Measurements from ENCODE around the gene C16orf86.
"Not testable (repeated sequence)": the region's sequence is repeated elsewhere in the genome, so short reads cannot be mapped to it uniquely, and the experiment has no call there.

The C16orf86 gene

DNA sequence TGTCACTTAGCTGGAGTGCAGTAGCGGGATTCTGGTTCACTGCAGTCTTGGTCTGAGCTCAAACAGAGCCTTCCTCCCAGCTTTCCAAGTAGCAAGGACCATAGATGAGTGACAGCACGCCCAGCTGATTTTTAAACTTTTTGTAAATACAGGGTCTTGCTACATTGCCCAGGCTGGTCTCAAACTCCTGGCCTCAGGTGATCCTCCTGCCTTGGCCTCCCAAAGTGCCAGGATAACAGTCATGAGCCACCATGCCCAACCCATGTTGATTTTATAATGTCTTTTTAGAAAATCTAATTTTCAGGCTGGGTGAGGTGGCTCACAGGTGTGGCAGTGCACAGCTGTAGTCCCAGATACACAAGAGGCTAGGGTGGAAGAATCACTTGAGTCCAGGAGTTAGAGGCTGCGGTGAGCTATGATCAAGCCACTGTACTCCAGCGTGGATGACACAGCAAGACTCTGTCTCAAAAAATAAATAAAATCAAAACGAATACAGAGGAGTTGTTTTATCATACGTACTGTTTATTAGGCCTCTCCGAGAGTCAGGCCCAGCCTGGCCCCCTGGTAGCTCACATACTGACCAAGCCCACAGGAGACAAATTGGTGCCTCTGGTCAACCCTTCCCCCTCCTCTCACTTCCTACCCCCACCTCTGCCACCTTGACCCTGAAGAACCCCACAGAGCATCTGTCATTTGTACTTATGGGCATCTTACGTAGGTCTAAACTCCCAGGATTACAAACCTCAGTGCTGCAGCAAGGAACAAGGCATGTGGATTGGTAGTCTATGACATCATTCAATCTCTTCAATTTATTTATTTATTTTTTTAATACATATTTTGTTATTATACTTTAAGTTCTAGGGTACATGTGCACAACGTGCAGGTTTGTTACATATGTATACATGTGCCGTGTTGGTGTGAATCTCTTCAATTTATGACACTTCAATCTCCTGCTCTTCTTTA lies 13.6 kb downstream of the C16orf86 start:
- H3K27ac ChIP-seq (ENCODE audit: insufficient read depth in 1 of 2, low read depth in 1 of 2, low read length in 2 of 2, poor library complexity in 1 of 2, severe bottlenecking in 2 of 2): no peak overlapping the region
- DNase-seq: no peak
- H3K4me3 ChIP-seq (ENCODE audit: control insufficient read depth in 1 of 7, extremely low read depth in 1 of 7, insufficient read depth in 4 of 7, low read depth in 2 of 7, low read length in 6 of 7): no peak overlapping the region
- ChIA-PET POLR2A (no interaction called here), CTCF (interaction anchor here (1.4 to 3.9 kb wide), 3 partner anchors 7 to 187 kb away, joined by 3 to 15 read pairs (median 6); no protein-coding TSS in a partner anchor)
- H3K9me3 ChIP-seq (ENCODE audit: control extremely low read depth in 1 of 5, control insufficient read depth in 4 of 5, insufficient read depth in 2 of 5, low read depth in 1 of 5, low read length in 4 of 5): no peaks in the 10 kb centered on the region
- WGBS (ENCODE audit: insufficient coverage): 100% methylated on average over 4 of the region's 10 CpGs
- H3K4me1 ChIP-seq (ENCODE audit: control extremely low read depth in 1 of 4, control insufficient read depth in 4 of 4, insufficient read depth in 4 of 4, low read length in 3 of 4): peaks cover 0 to 3% (median 1%) of the 10 kb centered on the region in 4 experiments
- H3K36me3 ChIP-seq (ENCODE audit: control insufficient read depth in 4 of 4, insufficient read depth in 4 of 4, low read length in 3 of 4): peaks cover 6 to 33% (median 22%) of the 10 kb centered on the region in 4 experiments
- H3K27me3 ChIP-seq (replicated peaks in 2 of 5; ENCODE audit: control insufficient read depth in 4 of 5, insufficient read depth in 5 of 5, low read length in 4 of 5): no peaks in the 10 kb centered on the region

DNA sequence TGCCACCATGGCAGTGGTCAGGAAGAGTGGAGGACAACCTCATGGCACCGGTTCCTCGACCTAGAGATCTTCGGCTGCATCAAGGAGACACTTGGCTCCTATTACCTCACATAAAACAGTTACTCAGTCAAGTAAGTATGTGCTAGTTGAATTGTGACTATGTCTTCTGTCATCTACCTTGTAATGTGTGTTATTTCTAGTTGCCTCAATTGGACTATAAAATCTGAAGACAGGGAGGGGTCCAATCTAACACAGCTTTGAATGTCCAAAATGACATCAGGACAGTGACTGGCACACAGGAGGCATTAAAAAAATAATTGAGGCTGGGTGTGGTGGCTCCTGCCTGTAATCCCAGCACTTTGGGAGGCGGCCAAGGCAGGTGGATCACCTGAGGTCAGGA lies 17.2 kb downstream of the C16orf86 start:
- Histone ChIP-seq H3K27me3 (replicated peaks in 2 of 5; ENCODE audit: control insufficient read depth in 4 of 5, insufficient read depth in 5 of 5, low read length in 4 of 5) (no peaks in the 10 kb centered on the region), H3K36me3 (ENCODE audit: control insufficient read depth in 4 of 4, insufficient read depth in 4 of 4, low read length in 3 of 4) (peaks cover 6 to 32% (median 25%) of the 10 kb centered on the region in 4 experiments), H3K4me1 (ENCODE audit: control extremely low read depth in 1 of 4, control insufficient read depth in 4 of 4, insufficient read depth in 4 of 4, low read length in 3 of 4) (no peaks in the 10 kb centered on the region), H3K9me3 (ENCODE audit: control extremely low read depth in 1 of 5, control insufficient read depth in 4 of 5, insufficient read depth in 2 of 5, low read depth in 1 of 5, low read length in 4 of 5) (no peaks in the 10 kb centered on the region), H3K4me3 (ENCODE audit: control insufficient read depth in 1 of 7, extremely low read depth in 1 of 7, insufficient read depth in 4 of 7, low read depth in 2 of 7, low read length in 6 of 7) (no peak overlapping the region), H3K27ac (ENCODE audit: insufficient read depth in 1 of 2, low read depth in 1 of 2, low read length in 2 of 2, poor library complexity in 1 of 2, severe bottlenecking in 2 of 2) (no peak overlapping the region)
- CTCF ChIA-PET: interaction anchor here (0.7 to 3.9 kb wide), 3 partner anchors 11 to 181 kb away, joined by 3 to 15 read pairs (median 3); no protein-coding TSS in a partner anchor
- POLR2A ChIA-PET: no interaction called here
- DNase-seq: no peak
- WGBS (ENCODE audit: insufficient coverage): no CpG with 5 or more reads among the region's 4 CpGs

DNA sequence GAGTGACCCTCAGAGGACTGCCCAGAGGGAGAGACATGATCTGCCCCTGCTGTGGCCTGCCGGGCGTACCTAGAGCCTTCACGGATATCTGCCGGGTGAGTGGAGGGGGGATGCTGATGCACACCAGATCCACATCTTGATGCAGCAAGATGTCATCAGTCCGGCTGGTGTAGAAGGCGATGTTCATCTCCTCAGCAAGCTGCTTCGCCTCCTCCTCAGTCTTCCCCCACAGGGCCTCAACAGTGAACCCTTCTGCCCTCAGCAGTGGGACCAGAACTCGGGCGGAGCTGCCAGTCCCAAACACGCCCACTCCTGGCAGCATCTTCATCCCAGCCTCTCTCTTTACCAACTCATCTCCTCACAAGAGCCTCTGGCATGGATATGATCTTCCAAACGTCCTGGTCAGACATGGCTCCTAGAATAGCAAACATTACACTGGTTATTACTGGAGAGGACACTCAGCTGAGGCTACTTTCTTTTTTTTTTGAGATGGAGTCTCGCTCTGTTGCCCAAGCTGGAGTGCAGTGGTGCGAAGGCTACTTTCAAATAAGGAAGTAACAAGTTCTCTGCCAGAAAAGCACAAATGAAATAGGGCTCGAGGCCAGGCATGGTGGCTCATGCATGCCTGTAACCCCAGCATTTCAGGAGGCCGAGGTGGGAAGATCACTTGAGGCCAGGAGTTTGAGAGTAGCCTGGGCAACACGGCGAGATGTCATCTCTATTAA lies 18.9 kb downstream of the C16orf86 start:
- no peaks in the 10 kb centered on the region for H3K4me1 ChIP-seq (ENCODE audit: control extremely low read depth in 1 of 4, control insufficient read depth in 4 of 4, insufficient read depth in 4 of 4, low read length in 3 of 4)
- ChIA-PET POLR2A (interaction anchor here (0.5 kb wide), 1 partner anchor 243 kb away, joined by 3 read pairs; no protein-coding TSS in a partner anchor), CTCF (interaction anchor here (1.8 kb wide), 1 partner anchor 13 kb away, joined by 5 read pairs; no protein-coding TSS in a partner anchor)
- peaks cover 6 to 32% (median 20%) of the 10 kb centered on the region in 4 experiments for H3K36me3 ChIP-seq (ENCODE audit: control insufficient read depth in 4 of 4, insufficient read depth in 4 of 4, low read length in 3 of 4)
- no peak overlapping the region for H3K4me3 ChIP-seq (ENCODE audit: control insufficient read depth in 1 of 7, extremely low read depth in 1 of 7, insufficient read depth in 4 of 7, low read depth in 2 of 7, low read length in 6 of 7)
- no peak for DNase-seq
- no peaks in the 10 kb centered on the region for H3K27me3 ChIP-seq (replicated peaks in 2 of 5; ENCODE audit: control insufficient read depth in 4 of 5, insufficient read depth in 5 of 5, low read length in 4 of 5)
- H3K27ac ChIP-seq (ENCODE audit: insufficient read depth in 1 of 2, low read depth in 1 of 2, low read length in 2 of 2, poor library complexity in 1 of 2, severe bottlenecking in 2 of 2): no peak overlapping the region
- H3K9me3 ChIP-seq (ENCODE audit: control extremely low read depth in 1 of 5, control insufficient read depth in 4 of 5, insufficient read depth in 2 of 5, low read depth in 1 of 5, low read length in 4 of 5): no peaks in the 10 kb centered on the region
- 98% methylated on average over 12 of the region's 17 CpGs for WGBS (ENCODE audit: insufficient coverage)

DNA sequence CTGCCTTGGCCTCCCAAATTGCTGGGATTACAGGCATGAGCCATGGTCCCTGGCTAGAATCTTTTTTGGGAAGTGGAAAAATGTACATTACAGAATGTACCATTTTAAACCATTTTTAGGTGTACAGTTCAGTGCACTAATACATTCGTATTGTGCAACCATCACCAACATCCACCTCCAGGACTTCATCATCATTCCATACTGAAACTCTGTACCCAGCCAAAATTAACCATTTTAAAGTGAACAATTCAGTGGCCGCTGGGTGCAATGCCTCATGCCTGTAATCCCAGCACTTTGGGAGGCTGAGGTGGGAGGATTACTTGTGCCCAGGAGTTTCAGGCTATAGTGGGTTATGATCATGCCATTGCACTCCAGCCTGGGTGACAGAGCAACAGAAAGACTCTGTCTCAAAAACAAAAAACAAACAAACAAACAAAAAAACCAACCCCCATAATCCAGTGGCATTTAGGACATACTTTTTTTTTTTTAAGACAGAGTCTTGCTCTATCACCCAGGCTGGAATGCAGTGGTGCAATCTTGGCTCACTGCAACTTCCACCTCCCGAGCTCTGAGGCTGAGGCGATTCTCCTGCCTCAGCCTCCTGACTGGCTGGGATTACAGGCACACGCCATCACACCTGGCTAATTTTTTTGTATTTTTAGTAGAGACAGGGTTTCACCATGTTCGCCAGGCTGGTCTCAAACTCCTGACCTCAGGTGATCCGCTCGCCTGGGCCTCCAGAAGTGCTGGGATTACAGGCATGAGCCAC lies 27.1 kb downstream of the C16orf86 start:
- H3K4me3 ChIP-seq (ENCODE audit: control insufficient read depth in 1 of 7, extremely low read depth in 1 of 7, insufficient read depth in 4 of 7, low read depth in 2 of 7, low read length in 6 of 7); DNase-seq; H3K4me1 ChIP-seq (ENCODE audit: control extremely low read depth in 1 of 4, control insufficient read depth in 4 of 4, insufficient read depth in 4 of 4, low read length in 3 of 4); H3K27ac ChIP-seq (ENCODE audit: insufficient read depth in 1 of 2, low read depth in 1 of 2, low read length in 2 of 2, poor library complexity in 1 of 2, severe bottlenecking in 2 of 2); H3K27me3 ChIP-seq (replicated peaks in 2 of 5; ENCODE audit: control insufficient read depth in 4 of 5, insufficient read depth in 5 of 5, low read length in 4 of 5); H3K9me3 ChIP-seq (ENCODE audit: control extremely low read depth in 1 of 5, control insufficient read depth in 4 of 5, insufficient read depth in 2 of 5, low read depth in 1 of 5, low read length in 4 of 5): not testable (repeated sequence)
- CTCF ChIA-PET: interaction anchor here (0.6 to 0.8 kb wide), 2 partner anchors 26 to 165 kb away, joined by 3 read pairs; partner anchors contain the start of genes GFOD2 and RIPOR1
- H3K36me3 ChIP-seq (ENCODE audit: control insufficient read depth in 4 of 4, insufficient read depth in 4 of 4, low read length in 3 of 4): peaks cover 0 to 10% (median 4%) of the 10 kb centered on the region in 4 experiments
- 97% methylated on average over 5 of the region's 8 CpGs for WGBS (ENCODE audit: insufficient coverage)
- POLR2A ChIA-PET: interaction anchor here (0.6 kb wide), 1 partner anchor 128 kb away, joined by 3 read pairs; no protein-coding TSS in a partner anchor

DNA sequence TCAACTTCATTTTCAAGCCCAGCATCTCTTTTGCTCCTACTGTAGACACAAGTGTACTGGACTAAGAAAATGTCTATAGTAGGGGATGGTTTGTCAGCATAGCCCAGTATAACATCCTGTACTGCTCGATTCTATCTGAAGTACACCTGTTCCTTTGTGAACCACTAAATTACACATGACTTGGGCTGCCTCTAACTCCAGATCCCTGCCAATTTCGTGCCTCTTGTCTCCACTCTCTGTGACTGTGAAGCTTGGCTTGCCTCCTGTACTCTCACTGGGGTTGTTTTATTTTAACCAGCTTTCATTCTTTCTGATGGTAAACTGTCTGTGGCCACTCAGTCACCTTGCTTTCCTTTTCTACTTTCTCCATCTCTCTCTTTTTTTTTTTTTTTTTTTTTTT lies 28.0 kb downstream of the C16orf86 start:
- 80% methylated on average over 2 of the region's 2 CpGs for WGBS (ENCODE audit: insufficient coverage)
- Histone ChIP-seq H3K27me3 (replicated peaks in 2 of 5; ENCODE audit: control insufficient read depth in 4 of 5, insufficient read depth in 5 of 5, low read length in 4 of 5) (no peaks in the 10 kb centered on the region), H3K9me3 (ENCODE audit: control extremely low read depth in 1 of 5, control insufficient read depth in 4 of 5, insufficient read depth in 2 of 5, low read depth in 1 of 5, low read length in 4 of 5) (peaks cover 0 to 8% (median 5%) of the 10 kb centered on the region in 5 experiments), H3K27ac (ENCODE audit: insufficient read depth in 1 of 2, low read depth in 1 of 2, low read length in 2 of 2, poor library complexity in 1 of 2, severe bottlenecking in 2 of 2) (no peak overlapping the region), H3K36me3 (ENCODE audit: control insufficient read depth in 4 of 4, insufficient read depth in 4 of 4, low read length in 3 of 4) (peaks cover 0 to 11% (median 5%) of the 10 kb centered on the region in 4 experiments), H3K4me1 (ENCODE audit: control extremely low read depth in 1 of 4, control insufficient read depth in 4 of 4, insufficient read depth in 4 of 4, low read length in 3 of 4) (no peaks in the 10 kb centered on the region), H3K4me3 (ENCODE audit: control insufficient read depth in 1 of 7, extremely low read depth in 1 of 7, insufficient read depth in 4 of 7, low read depth in 2 of 7, low read length in 6 of 7) (no peak overlapping the region)
- no peak for DNase-seq
- ChIA-PET POLR2A (no interaction called here), CTCF (no interaction called here)

DNA sequence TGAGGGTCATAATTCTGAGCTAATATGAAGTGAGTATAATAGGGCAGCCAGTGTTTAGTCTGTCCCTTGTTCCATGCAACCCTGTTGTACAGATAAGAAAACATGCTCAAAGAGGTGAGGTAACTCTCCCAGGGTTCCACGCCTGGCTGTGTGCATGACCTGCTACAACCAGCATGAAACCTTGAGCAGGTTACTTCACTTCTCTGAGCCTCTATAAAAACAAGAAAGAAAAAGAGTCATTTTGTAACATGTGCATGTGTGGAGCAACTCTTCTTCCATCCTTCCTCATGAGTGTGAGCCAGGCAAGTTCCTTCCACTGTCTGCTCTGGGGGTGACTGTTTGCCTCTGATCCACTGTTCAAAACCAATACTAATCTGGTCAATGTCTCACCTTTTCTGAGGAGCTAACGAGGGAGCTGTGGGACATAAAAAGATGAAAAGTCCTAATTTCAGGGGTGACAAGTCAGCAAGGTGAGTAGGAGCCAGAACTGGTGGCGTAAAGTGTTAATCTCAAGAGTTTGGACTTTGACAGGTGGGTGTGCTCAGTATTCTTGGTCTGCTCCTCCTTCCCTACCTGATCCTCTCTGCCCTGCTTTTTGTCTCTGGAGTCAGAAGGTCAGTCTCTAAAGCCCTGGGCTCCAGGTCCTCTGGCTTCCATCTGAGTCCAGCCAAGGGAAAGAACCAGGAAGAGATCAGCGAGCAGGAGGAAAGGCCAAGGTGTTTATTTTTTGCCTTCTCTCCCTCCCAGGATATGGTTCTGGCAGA lies 31.0 kb downstream of the C16orf86 start:
- peaks cover 0 to 11% (median 3%) of the 10 kb centered on the region in 4 experiments for H3K36me3 ChIP-seq (ENCODE audit: control insufficient read depth in 4 of 4, insufficient read depth in 4 of 4, low read length in 3 of 4)
- peaks cover 0 to 11% (median 5%) of the 10 kb centered on the region in 5 experiments for H3K9me3 ChIP-seq (ENCODE audit: control extremely low read depth in 1 of 5, control insufficient read depth in 4 of 5, insufficient read depth in 2 of 5, low read depth in 1 of 5, low read length in 4 of 5)
- CTCF ChIA-PET: interaction anchor here (0.6 to 1.5 kb wide), 3 partner anchors 28 to 119 kb away, joined by 3 read pairs; no protein-coding TSS in a partner anchor
- no peaks in the 10 kb centered on the region for H3K27me3 ChIP-seq (replicated peaks in 2 of 5; ENCODE audit: control insufficient read depth in 4 of 5, insufficient read depth in 5 of 5, low read length in 4 of 5)
- H3K4me3 ChIP-seq (ENCODE audit: control insufficient read depth in 1 of 7, extremely low read depth in 1 of 7, insufficient read depth in 4 of 7, low read depth in 2 of 7, low read length in 6 of 7): no peak overlapping the region
- POLR2A ChIA-PET: no interaction called here
- no peaks in the 10 kb centered on the region for H3K4me1 ChIP-seq (ENCODE audit: control extremely low read depth in 1 of 4, control insufficient read depth in 4 of 4, insufficient read depth in 4 of 4, low read length in 3 of 4)
- H3K27ac ChIP-seq (ENCODE audit: insufficient read depth in 1 of 2, low read depth in 1 of 2, low read length in 2 of 2, poor library complexity in 1 of 2, severe bottlenecking in 2 of 2): no peak overlapping the region
- DNase-seq: no peak
- 90% methylated on average over 3 of the region's 4 CpGs for WGBS (ENCODE audit: insufficient coverage)
